GM12878 (cell line): ENCODE data around the gene NFYC. TPM values are rescaled to one million over a fixed set of nuclear protein-coding genes. Genes with fewer than 3 reads are reported as not detected.

ENCODE experiments used
- ATAC-seq: fragments of 200-7000 bp; cut with Tn5 transposase; 3 replicates; pipeline ENCODE4 v1.9.1; 2020; ENCODE audit warnings: mild to moderate bottlenecking, moderate library complexity
- Bru-seq: library from RNA; stranded (reverse); fragments of 400-500 nt; gene quantifications from one replicate; lab custom pipeline; 2021; lab: Mats Ljungman, UMichigan
- BruChase-seq, 2 experiments: library from RNA; stranded (reverse); fragments of 400-500 nt; gene quantifications; one replicate each; lab custom pipeline; 2021; lab: Mats Ljungman, UMichigan
- BruUV-seq: library from RNA; stranded (reverse); fragments of 400-500 nt; replicated peaks from 2 replicates; lab custom pipeline; 2021; lab: Mats Ljungman, UMichigan
- CTCF ChIA-PET: fragments of 300-600 bp; sonication (Branson Sonifier 250); formaldehyde crosslinking; extraction: SDS; loops from one replicate; lab custom pipeline; 2021; ENCODE audit warnings: inconsistent platforms; lab: Yijun Ruan, JAX
- POLR2A ChIA-PET: fragments of 350-600 bp; formaldehyde crosslinking; extraction: SDS; loops from one replicate; lab custom pipeline; 2021; ENCODE audit warnings: inconsistent platforms; lab: Charles Lee
- RAD21 ChIA-PET: fragments of 300-600 bp; sonication (Branson Sonifier 250); formaldehyde crosslinking; loops from one replicate; lab custom pipeline; 2023; ENCODE audit warnings: antibody characterized with exemption; ENCODE audit not compliant: unreplicated experiment; lab: Charles Lee
- SMC1A ChIA-PET: fragments of 300-600 bp; sonication (Branson Sonifier 250); formaldehyde crosslinking; loops from one replicate; lab custom pipeline; 2023; ENCODE audit not compliant: unreplicated experiment, uncharacterized antibody; lab: Charles Lee
- DNase-seq: peaks from one replicate; pipeline ENCODE4 v3.0.0-alpha.2; 2011; ENCODE audit warnings: low read depth, low spot score
- FAIRE-seq: peaks from 3 replicates; lab custom pipeline; 2011; peaks lifted over from hg19 to GRCh38; lab: Jason Lieb, UNC
- H2AFZ ChIP-seq: 2 replicates; pipeline ENCODE4 v1.6.0; 2011; ENCODE audit warnings: low read depth, low read length, control low read depth; ENCODE audit not compliant: control insufficient read depth
- H3K27ac ChIP-seq: 2 replicates; pipeline ENCODE4 v1.5.1; 2011; ENCODE audit warnings: control low read depth; ENCODE audit not compliant: control insufficient read depth, insufficient read depth
- H3K27me3 ChIP-seq, 2 experiments: replicated peaks in 1 of 2; 2 replicates each; pipeline versions ENCODE4 v1.6.0 to v1.6.1; 2011; ENCODE audit warnings: low read length in 1 of 2; ENCODE audit not compliant: control insufficient read depth in 2 of 2, insufficient read depth in 2 of 2
- H3K36me3 ChIP-seq, 2 experiments: 2 replicates each; pipeline ENCODE4 v1.5.1; 2011; ENCODE audit warnings: low read length in 1 of 2; ENCODE audit not compliant: control insufficient read depth in 2 of 2, insufficient read depth in 2 of 2
- H3K4me1 ChIP-seq: 2 replicates; pipeline ENCODE4 v1.6.1; 2011; ENCODE audit warnings: mild to moderate bottlenecking, low read length, moderate library complexity, mixed read lengths; ENCODE audit not compliant: control insufficient read depth, insufficient read depth
- H3K4me2 ChIP-seq: 2 replicates; pipeline ENCODE4 v1.6.0; 2011; ENCODE audit warnings: control low read depth; ENCODE audit not compliant: control insufficient read depth, insufficient read depth
- H3K4me3 ChIP-seq: fragments of 200-600 bp; sonication (generic); 2 replicates; pipeline ENCODE4 v1.5.1; 2016
- H3K79me2 ChIP-seq: 2 replicates; pipeline ENCODE4 v1.6.0; 2011; ENCODE audit warnings: low read length; ENCODE audit not compliant: control insufficient read depth, insufficient read depth
- H3K9ac ChIP-seq: 2 replicates; pipeline ENCODE4 v1.8.0; 2011; ENCODE audit warnings: low read length, control low read depth, mixed read lengths; ENCODE audit not compliant: control insufficient read depth, insufficient read depth
- H3K9me3 ChIP-seq: replicated peaks from 3 replicates; pipeline ENCODE4 v1.5.1; 2011; ENCODE audit warnings: mild to moderate bottlenecking, low read length; ENCODE audit not compliant: control insufficient read depth, insufficient read depth
- H4K20me1 ChIP-seq: 2 replicates; pipeline ENCODE4 v1.6.0; 2011; ENCODE audit not compliant: control insufficient read depth, insufficient read depth
- ASH2L ChIP-seq: fragments of 300-600, 200-600 bp; sonication (generic); IDR thresholded peaks from 2 replicates; pipeline ENCODE4 v1.6.1; 2017; ENCODE audit warnings: low read depth, mild to moderate bottlenecking, borderline replicate concordance
- CBFB ChIP-seq: IDR thresholded peaks from 2 replicates; pipeline ENCODE4 v1.6.1; 2016; ENCODE audit warnings: antibody characterized with exemption, low read depth
- CHD2 ChIP-seq: IDR thresholded peaks from 2 replicates; pipeline ENCODE4 v1.6.1; 2011; ENCODE audit warnings: low read depth, low read length, improper control_type of control experiment, borderline replicate concordance
- E2F4 ChIP-seq: IDR thresholded peaks from 2 replicates; pipeline ENCODE4 v1.6.1; 2012; ENCODE audit warnings: low read depth, low read length, improper control_type of control experiment
- EP300 ChIP-seq, 2 experiments: fragments of 150-350 bp in 1 of 2; IDR thresholded peaks; 2 replicates each; pipeline ENCODE4 v1.6.1; 2011 to 2012; ENCODE audit warnings: low read depth in 2 of 2, low read length in 2 of 2, borderline replicate concordance in 1 of 2, improper control_type of control experiment in 1 of 2, inconsistent platforms in 1 of 2; ENCODE audit not compliant: control insufficient read depth in 1 of 2
- HCFC1 ChIP-seq: fragments of 150-350 bp; IDR thresholded peaks from 2 replicates; pipeline ENCODE4 v1.6.1; 2014; ENCODE audit warnings: low read length
- JUNB ChIP-seq: IDR thresholded peaks from 2 replicates; pipeline ENCODE4 v1.6.1; 2016; ENCODE audit warnings: antibody characterized with exemption, mild to moderate bottlenecking
- MEF2B ChIP-seq: fragments of 450-650 bp; IDR thresholded peaks from 2 replicates; pipeline ENCODE4 v1.6.1; 2018; ENCODE audit warnings: mild to moderate bottlenecking, moderate library complexity; ENCODE audit not compliant: partially characterized antibody, poor library complexity, severe bottlenecking
- POU2F2 ChIP-seq: IDR thresholded peaks from 3 replicates; pipeline ENCODE4 v1.6.1; 2011; ENCODE audit warnings: low read depth, mild to moderate bottlenecking, low read length, borderline replicate concordance
- RUNX3 ChIP-seq: IDR thresholded peaks from 2 replicates; pipeline ENCODE4 v1.6.1; 2012; ENCODE audit warnings: low read length, inconsistent platforms
- YY1 ChIP-seq: IDR thresholded peaks from 2 replicates; pipeline ENCODE4 v1.6.1; 2011; ENCODE audit warnings: low read depth, mild to moderate bottlenecking, low read length
- WGBS: methylation state at CpG from one replicate; pipeline ENCODE4 v1.1.6; 2016; ENCODE audit warnings: low lambda C conversion rate; ENCODE audit not compliant: insufficient replicate concordance, insufficient coverage; ENCODE audit errors: missing lambda C conversion rate; 5-methylcytosine and 5-hydroxymethylcytosine counted together
- in situ Hi-C: fragments of 300-500 bp; cut with MboI; formaldehyde crosslinking; loops from 9 replicates; pipeline ENCODE4 v1.14.3; 2018; ENCODE audit warnings: mixed read lengths
- intact Hi-C: fragments of 100-400 bp; cut with micrococcal nuclease; formaldehyde crosslinking; loops from one replicate; pipeline ENCODE4 v1.14.2; 2022; ENCODE audit not compliant: unreplicated experiment
- long read RNA-seq, 2 experiments: library from polyadenylated mRNA; unstranded; transcript quantifications; one replicate each; pipeline ENCODE4 v2.0.0, GENCODE V29; 2019 to 2020
- polyA minus RNA-seq, 3 experiments: library from RNA; depleted of rRNA, polyadenylated mRNA; stranded (reverse); fragments of >200 nt; gene quantifications; 2 replicates each; pipeline ENCODE4 v1.2.3, GENCODE V29; 2011
- polyA plus RNA-seq, 11 experiments: library from polyadenylated mRNA; depleted of rRNA in 4 of 11; unstranded in 6 of 11; stranded (reverse) in 5 of 11; fragments of >200 nt; fragmentation: Nextera tagmentation in 4 of 11; fragmentation: Illumina TruSeq in 1 of 11; extraction: Ambion mirVana in 4 of 11; extraction: Trizol in 1 of 11; gene quantifications; 1 replicate in 1 of 11; 2 replicates in 10 of 11; pipeline versions ENCODE4 v1.2.1 to v1.2.3, GENCODE V29; 2011 to 2016; ENCODE audit warnings: inconsistent platforms in 2 of 11, missing spikeins in 2 of 11, low read depth in 1 of 11
- total RNA-seq, 4 experiments: library from RNA; depleted of rRNA in 3 of 4; stranded (reverse); fragments of >200 nt in 3 of 4; fragmentation: Illumina TruSeq in 1 of 4; extraction: Trizol in 1 of 4; gene quantifications; 2 replicates each; pipeline versions ENCODE4 v1.2.1 to v1.2.3, GENCODE V29; 2013 to 2021

NFYC gene
- 74.6 and 83.3 TPM in 2 replicates for total RNA-seq (2013; cell fraction: nucleolus; rRNA removed)
- total RNA-seq (2014; rRNA removed) (43.1 and 49.0 TPM in 2 replicates), total RNA-seq (2014; rRNA removed; fragmentation: Illumina TruSeq; extraction: Trizol) (24.2 and 26.0 TPM in 2 replicates), total RNA-seq (2021) (55.0 and 66.6 TPM in 2 replicates), polyA plus RNA-seq (2011; rRNA removed) (57.7 and 84.2 TPM in 2 replicates), polyA plus RNA-seq (2014; fragmentation: Illumina TruSeq; extraction: Trizol) (52.5 and 69.7 TPM in 2 replicates), polyA plus RNA-seq (2014; fragmentation: Nextera tagmentation; extraction: Ambion mirVana) (1 to 10 TPM; 4.3 to 6.9 TPM), polyA plus RNA-seq (2014; rRNA removed) (64.2 and 78.5 TPM in 2 replicates), polyA plus RNA-seq (2016; fragmentation: Nextera tagmentation; extraction: Ambion mirVana) (10 to 100 TPM; 64.1 to 70.1 TPM), polyA minus RNA-seq (2011; rRNA and poly(A)+ RNA removed) (119 and 120 TPM in 2 replicates), Bru-seq, nascent RNA (percentile 82 among the genes with signal in this experiment), BruChase-seq, experiment 1, labeled RNA remaining after a 6-hour chase (percentile 70 among the genes with signal in this experiment), BruChase-seq, experiment 2, labeled RNA remaining after a 2-hour chase (percentile 70 among the genes with signal in this experiment)
- 26.9 TPM for polyA plus RNA-seq (2011; ENCODE audit: low read depth)
- polyA plus RNA-seq (2011; cell fraction: cytosol; rRNA removed): 88.5 and 135 TPM in 2 replicates
- 125 and 128 TPM in 2 replicates for polyA plus RNA-seq (2011; cell fraction: nucleus; rRNA removed)
- polyA plus RNA-seq (2012): 39.3 and 46.7 TPM in 2 replicates
- polyA minus RNA-seq (2011; cell fraction: cytosol; rRNA and poly(A)+ RNA removed): 33.4 and 50.1 TPM in 2 replicates
- 59.2 and 107 TPM in 2 replicates for polyA minus RNA-seq (2011; cell fraction: nucleus; rRNA and poly(A)+ RNA removed)
- long read RNA-seq, experiment 1, transcript NFYC-213 (10 exons, 1,950 nt): major isoform, 44 of 78 reads
- long read RNA-seq, experiment 1, partial matches to known transcripts: 5 of 78 reads
- long read RNA-seq, experiment 1, other reads (novel, unspliced or antisense): 22 of 78 reads
- long read RNA-seq, experiment 2, transcript NFYC-213 (10 exons, 1,950 nt): major isoform, 64 of 110 reads
- long read RNA-seq, experiment 2, partial matches to known transcripts: 14 of 110 reads
- long read RNA-seq, experiment 2, other reads (novel, unspliced or antisense): 27 of 110 reads

GRCh38 chr1:40691538-40692428 is at the start of gene NFYC:
TSS of gene NFYC (plus strand) at chr1:40691704. CDS start at chr1:40738844, 47,140 bp downstream.
- Histone ChIP-seq H3K4me2 (peak within 1 kb of the TSS; percentile 86), H3K4me1 (peaks cover 32% of the 10 kb centered on the region), H3K27ac (peak within 1 kb of the TSS; percentile 98), H3K79me2 (peaks cover 63% of the 10 kb centered on the region), H3K9ac (peak within 1 kb of the TSS; percentile 99), H3K4me3 (peak within 1 kb of the TSS; percentile 95), H3K9me3 (no peaks in the 10 kb centered on the region), H3K27me3 (no peaks in the 10 kb centered on the region), H4K20me1 (no peaks in the 10 kb centered on the region), H3K36me3 (no peaks in the 10 kb centered on the region; a peak in 1 of 4 replicates), H2AFZ (peak within 1 kb of the TSS; percentile 77)
- WGBS: under 1% methylated on average over 81 of the region's 84 CpGs
- ChIA-PET SMC1A (interaction anchor here (0.8 to 8.4 kb wide), 20 partner anchors 8 to 160 kb away, joined by 3 to 115 read pairs (median 8); partner anchors contain the start of gene ZNF684), POLR2A (interaction anchor here (0.5 to 8.1 kb wide), 26 partner anchors 9 to 242 kb away, joined by 3 to 244 read pairs (median 4); partner anchors contain the start of genes RIMS3 and ZFP69B), CTCF (interaction anchor here (0.7 to 5.1 kb wide), 22 partner anchors 11 to 539 kb away, joined by 3 to 54 read pairs (median 4); no protein-coding TSS in a partner anchor), RAD21 (interaction anchor here (0.6 to 6.5 kb wide), 27 partner anchors 10 to 307 kb away, joined by 3 to 89 read pairs (median 4); partner anchors contain the start of gene RIMS3)
- peak; percentile 94 for DNase-seq
- in situ Hi-C loops (no loop called here), intact Hi-C loops (loop anchor here (5.0 kb wide), 1 partner anchor 61 kb away; no protein-coding TSS in a partner anchor)
- BruUV-seq: no TSS peak
- ATAC-seq: peak; percentile 94
- FAIRE-seq: peak; percentile 91
- TF ChIP-seq HCFC1: peak; percentile 32; the same call in 1 of the 2 replicates
- TF ChIP-seq RUNX3: peak; percentile 55
- 0 out of 2 replicates have a peak, but pooled peaks have one; percentile 71 for TF ChIP-seq ASH2L
- peak; percentile 29 for TF ChIP-seq MEF2B
- peak in 1 of 2 experiments; percentile 45; a peak in 2 of 4 replicates for TF ChIP-seq EP300 (IDR thresholded peaks at IDR 0.05; ENCODE audit: borderline replicate concordance in 1 of 2, control insufficient read depth in 1 of 2, low read depth in 2 of 2, low read length in 2 of 2)
- TF ChIP-seq CHD2: peak; percentile 99
- TF ChIP-seq JUNB: no peak
- TF ChIP-seq E2F4: no peak
- TF ChIP-seq POU2F2: peak; percentile 68
- TF ChIP-seq CBFB: peak; percentile 96
- peak; percentile 95 for TF ChIP-seq YY1
